Adipose tissue (tissue), 3 donors: ENCODE data around the gene CXCL12. TPM values are rescaled to one million over a fixed set of nuclear protein-coding genes. Genes with fewer than 3 reads are reported as not detected.

ENCODE experiments used
- H3K27ac ChIP-seq: one replicate; pipeline ENCODE4 v1.5.1; 2013; ENCODE audit warnings: low read depth, low read length
- WGBS, 3 donors: extraction: QIAGEN DNeasy Blood & Tissue Kit; methylation state at CpG; one replicate each; pipeline ENCODE4 v1.1.7; 2013; 5-methylcytosine and 5-hydroxymethylcytosine counted together
- polyA plus RNA-seq, 3 donors: library from polyadenylated mRNA; stranded (reverse); fragments of 200-250 nt; gene quantifications; one replicate each; pipeline ENCODE4 v1.2.3, GENCODE V29; 2013
- donor health status: healthy with polysubstance abuse.
- donor health status: Bipolar disorder and iron deficiency.
- donor health status: healthy.

Gene CXCL12
- polyA plus RNA-seq, 3 donors, result 33.2 to 306 (median 208) TPM

DNA sequence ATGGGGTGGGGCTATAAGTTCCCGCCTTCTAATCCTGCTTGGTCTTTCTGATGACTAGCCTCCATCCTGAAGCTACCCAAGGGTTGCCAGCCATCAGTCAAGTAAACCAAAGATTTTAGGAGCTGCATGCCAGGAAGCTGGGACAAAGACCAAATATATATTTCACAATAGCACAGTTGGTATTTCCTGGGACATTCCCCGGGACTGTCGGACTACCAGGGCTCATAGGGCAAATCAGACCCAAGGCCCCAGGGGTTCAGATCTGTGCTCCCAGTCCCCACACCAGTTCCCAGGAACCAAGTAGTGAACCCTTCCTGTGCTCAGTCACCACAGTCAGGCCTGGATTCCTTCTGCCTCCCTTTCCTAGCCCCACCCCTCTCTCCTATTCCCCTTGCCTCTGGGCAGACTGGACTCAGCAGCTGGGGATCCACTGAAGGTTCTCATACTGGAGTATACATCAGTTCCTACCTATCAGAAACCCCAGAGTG is 5.7 kb upstream of the CXCL12 start:
- WGBS, 3 donors, result 60 to 88% (median 72%) methylated on average over 3 of the region's 3 CpGs
- no peak overlapping the region for H3K27ac ChIP-seq

DNA sequence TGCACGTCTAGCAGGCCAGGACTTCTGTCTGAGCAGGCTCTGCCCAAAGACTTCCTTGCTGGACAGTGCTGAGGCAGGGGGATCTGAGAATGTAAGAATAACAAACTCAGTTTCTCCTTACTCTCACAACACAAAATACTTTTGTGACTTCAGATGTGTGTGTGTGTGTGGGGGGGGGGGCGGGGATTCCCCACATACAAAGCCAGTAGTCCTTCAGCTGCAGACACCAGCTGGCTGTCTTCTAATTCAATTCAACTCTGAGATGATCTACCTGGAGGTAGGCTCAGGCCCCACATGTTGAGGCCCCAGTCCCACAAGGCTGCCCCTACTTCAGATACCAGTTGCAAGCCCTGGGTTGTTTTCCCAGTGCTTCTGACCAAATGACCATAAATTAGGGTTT is 4.7 kb upstream of the CXCL12 start:
- WGBS, 3 donors, result 66 to 75% (median 70%) methylated on average over 2 of the region's 2 CpGs

DNA sequence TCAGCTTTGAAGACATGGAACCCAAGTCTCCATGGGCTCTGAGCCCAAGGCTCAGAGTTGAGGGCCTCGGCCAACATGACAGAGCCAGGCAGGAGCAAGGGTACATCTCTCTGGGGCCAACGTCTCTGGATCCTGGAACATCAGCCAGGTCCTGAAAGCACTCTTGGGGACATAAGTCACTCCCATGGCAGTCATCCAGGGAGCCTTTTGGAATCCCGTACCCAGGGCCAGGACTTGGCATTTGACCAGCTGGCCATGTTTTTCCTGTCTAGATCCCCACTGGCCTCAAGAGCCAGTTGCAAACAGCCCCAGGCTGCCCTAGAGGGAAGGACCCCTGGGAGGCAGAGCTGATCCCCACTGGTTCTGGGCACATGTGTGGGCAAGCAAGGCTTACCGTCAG is 4.3 kb upstream of the CXCL12 start:
- H3K27ac ChIP-seq, result no peak overlapping the region
- 44 to 61% (median 54%) methylated on average over 4 of the region's 4 CpGs for WGBS, 3 donors

More for the DNA sequence above, 4.7 kb upstream of the CXCL12 start:
- H3K27ac ChIP-seq, result no peak overlapping the region

DNA sequence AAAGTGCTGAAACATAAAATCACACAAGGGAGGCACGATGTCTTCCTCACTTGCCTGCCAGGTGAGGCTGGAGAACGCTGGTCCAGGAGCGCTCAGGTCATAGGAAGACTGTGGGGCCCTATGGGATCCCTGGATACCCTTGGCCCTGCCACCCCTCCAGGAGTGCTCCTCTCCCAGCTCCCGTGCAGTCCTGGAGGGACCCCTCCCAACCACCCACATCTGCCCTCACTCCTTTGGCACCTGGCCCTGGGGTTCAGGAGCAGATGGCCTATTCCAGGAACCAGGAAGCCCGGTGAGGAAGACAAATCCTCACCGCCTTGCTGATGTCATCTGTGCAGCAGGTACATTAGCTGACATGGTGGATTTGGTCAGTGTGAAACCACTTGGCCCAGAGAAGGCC is 3.7 kb upstream of the CXCL12 start:
- no peak overlapping the region for H3K27ac ChIP-seq
- WGBS, 3 donors, result 91 to 97% (median 92%) methylated on average over 6 of the region's 6 CpGs

DNA sequence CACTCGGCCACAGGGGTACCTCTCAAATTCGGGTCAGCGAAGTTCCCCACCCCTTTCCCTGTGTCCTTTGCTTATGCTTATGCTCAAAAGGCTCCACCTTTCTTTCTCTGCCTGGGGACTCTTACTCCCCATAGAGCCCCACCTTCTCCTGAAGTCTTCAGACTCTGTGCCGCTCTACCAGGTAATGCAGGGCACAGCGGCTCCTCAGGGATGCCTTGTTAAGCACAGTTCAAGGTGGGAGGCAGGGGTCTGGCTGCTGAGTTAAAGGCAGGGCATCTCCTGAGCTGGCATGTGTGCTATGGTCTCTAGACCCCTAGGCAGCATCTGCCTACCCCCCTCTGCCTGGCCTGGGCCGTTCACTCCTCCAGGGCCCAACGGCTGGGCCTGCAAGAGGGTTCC is 3.0 kb upstream of the CXCL12 start:
- 89 to 91% (median 90%) methylated on average over 7 of the region's 7 CpGs for WGBS, 3 donors
- no peak overlapping the region for H3K27ac ChIP-seq

DNA sequence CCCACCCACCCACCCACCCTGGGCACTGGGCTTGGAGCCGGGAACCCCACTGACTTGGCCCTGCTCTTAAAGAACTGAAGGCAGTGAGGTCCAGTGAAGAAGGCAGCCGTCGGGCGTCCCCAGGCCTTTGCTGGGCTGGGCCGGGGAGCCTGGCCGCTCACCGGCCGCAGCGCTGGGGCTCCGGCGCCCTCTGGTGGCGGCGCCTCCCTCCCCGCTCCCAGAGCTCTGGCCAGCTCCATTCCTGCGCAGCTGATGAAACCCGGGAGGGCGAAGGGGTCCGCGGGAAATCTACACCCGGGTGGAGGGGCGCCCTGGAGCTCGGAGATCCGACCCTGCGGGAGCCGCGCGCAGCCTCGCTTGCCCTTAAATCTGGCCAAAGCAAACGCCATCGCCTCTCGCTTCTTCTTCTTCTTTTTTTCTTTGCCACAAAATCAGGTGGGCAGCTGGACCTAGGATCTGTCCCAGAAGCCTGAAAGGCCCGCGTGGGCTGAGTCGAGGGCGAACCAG is 1.7 kb upstream of the CXCL12 start:
- 1 to 2% (median 2%) methylated on average over 35 of the region's 35 CpGs for WGBS, 3 donors
- H3K27ac ChIP-seq, result no peak overlapping the region

GRCh38 chr10:44385696-44386441 is 972 bp upstream of the CXCL12 start:
- 29 to 37% (median 31%) methylated on average over 50 of the region's 50 CpGs for WGBS, 3 donors
- H3K27ac ChIP-seq, result no peak overlapping the region

DNA sequence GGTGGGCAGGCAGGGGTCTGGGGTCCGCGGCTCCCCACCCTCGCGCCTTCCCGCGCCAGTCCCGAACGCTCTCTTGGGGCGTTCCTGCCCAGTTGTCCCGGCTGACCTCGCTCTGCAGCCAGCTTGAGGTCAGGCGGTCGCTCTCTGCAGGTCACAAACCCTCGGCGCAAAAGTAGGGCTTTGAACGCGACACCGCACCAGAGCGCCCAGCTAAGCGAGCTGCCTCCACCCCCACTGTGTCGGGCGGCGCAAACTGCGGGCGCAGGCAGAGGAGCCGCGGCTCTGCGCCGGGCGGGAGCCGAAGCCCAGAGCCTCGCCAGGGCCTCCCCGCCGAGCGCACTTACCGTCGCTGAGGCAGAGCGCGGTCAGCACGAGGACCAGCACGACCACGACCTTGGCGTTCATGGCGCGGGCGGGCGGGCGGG is 284 bp downstream of the CXCL12 start:
- no peak overlapping the region for H3K27ac ChIP-seq
- WGBS, 3 donors, result 0 to 1% (median 1%) methylated on average over 46 to 48 of the region's 48 CpGs

GRCh38 chr10:44383749-44384600 is 922 bp downstream of the CXCL12 start:
- no peak overlapping the region for H3K27ac ChIP-seq
- 1 to 4% (median 2%) methylated on average over 56 to 63 of the region's 63 CpGs for WGBS, 3 donors

- 25 to 41% (median 26%) methylated on average over 15 of the region's 15 CpGs for WGBS, 3 donors
- no peak overlapping the region for H3K27ac ChIP-seq
These were observed 1.7 kb downstream of the CXCL12 start for GRCh38 chr10:44382981-44383748.

DNA sequence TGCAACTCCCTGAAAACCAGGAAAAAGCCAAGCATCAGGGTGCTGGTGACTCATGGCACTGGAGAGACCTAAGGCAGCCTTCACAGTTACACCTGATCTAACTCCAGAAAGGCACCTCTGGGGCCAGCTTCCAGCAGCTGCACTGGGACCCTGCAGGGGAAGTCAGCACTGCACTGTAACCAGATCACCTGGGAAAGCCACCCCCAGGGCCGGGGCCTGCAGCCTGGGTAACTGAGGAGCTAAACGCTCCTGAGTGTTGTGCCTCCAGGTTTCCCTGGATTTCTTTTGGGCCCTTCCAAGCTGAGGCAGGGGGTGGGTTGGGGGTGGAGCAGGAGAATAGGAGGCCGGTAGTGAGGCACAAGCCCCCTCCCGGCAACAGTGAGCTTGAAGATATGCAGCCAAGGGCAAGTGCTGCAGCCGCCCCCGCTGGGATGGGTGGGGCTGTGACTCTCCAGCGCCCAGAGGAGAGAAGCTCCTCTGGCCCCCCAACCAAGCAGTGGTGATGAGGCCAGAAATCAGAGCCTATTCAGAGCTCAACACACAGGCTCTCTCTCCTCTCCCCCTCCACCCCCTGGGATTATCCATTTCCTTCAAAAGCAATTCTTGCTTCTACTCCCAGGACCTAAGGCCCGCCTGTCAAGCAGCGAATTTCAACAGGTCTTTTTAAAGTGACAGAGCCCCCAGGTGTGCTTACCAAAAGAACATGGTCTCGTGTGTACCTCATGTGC is 2.6 kb downstream of the CXCL12 start:
- 34 to 56% (median 45%) methylated on average over 9 to 10 of the region's 10 CpGs for WGBS, 3 donors

GRCh38 chr10:44380829-44381600 is 3.9 kb downstream of the CXCL12 start:
- H3K27ac ChIP-seq, result no peak overlapping the region
- WGBS, 3 donors, result 36 to 79% (median 69%) methylated on average over 8 of the region's 8 CpGs

More for the DNA sequence above, 2.6 kb downstream of the CXCL12 start:
- H3K27ac ChIP-seq, result no peak overlapping the region

DNA sequence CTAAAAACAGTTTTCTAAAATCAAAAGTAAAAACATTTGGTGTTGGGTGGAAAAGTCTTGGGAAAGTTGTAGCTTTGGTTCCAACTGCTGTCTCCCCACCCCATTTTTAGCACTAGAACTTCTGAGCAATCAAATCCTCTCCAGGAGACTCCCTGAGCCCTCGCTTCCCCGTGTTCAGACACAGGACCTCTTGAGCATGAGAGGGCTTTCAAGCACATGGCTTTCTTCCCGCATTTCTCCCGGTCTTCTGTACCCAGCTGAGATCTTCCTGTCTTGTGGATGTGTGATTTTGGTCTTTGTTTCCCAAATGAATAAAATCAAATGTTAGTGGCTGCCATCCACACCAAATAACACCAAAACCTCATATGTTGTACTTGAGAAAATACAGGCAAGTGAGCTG is 5.0 kb downstream of the CXCL12 start:
- 48 to 80% (median 72%) methylated on average over 4 of the region's 4 CpGs for WGBS, 3 donors
- H3K27ac ChIP-seq, result no peak overlapping the region

DNA sequence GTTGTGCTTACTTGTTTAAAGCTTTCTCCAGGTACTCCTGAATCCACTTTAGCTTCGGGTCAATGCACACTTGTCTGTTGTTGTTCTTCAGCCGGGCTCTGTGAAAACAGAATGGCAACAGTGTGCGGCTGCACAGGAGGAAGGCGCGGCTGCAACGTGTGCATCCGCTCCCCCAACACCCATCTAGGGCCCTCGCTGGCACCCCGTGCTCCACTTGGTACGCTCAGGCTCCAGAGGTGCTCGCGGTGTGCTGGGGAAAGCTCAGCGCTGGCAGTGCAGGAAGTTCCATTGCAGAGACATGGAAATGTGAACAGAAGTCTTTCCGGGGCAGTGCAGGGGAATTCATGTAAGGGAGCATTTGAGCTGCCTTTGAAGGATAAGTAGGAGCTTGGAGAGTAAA is 6.3 kb downstream of the CXCL12 start:
- WGBS, 3 donors, result 63 to 94% (median 91%) methylated on average over 14 of the region's 14 CpGs
- H3K27ac ChIP-seq, result no peak overlapping the region

- 65 to 92% (median 85%) methylated on average over 16 of the region's 16 CpGs for WGBS, 3 donors
- H3K27ac ChIP-seq, result no peak overlapping the region
These were observed 7.1 kb downstream of the CXCL12 start for GRCh38 chr10:44377651-44378310.

GRCh38 chr10:44376472-44377099 is 8.3 kb downstream of the CXCL12 start:
- H3K27ac ChIP-seq, result no peak overlapping the region
- 30 to 75% (median 71%) methylated on average over 7 of the region's 7 CpGs for WGBS, 3 donors
